Kidney tubule cell (primary cell): ENCODE data around the gene SLFN11.
"Not testable (repeated sequence)": the region's sequence is repeated elsewhere in the genome, so short reads cannot be mapped to it uniquely, and the experiment has no call there.

Experiments
- DNase-seq: peaks from one replicate; pipeline ENCODE4 v3.0.0-alpha.2; 2018; ENCODE audit warnings: low spot score

SLFN11 gene, protein sequence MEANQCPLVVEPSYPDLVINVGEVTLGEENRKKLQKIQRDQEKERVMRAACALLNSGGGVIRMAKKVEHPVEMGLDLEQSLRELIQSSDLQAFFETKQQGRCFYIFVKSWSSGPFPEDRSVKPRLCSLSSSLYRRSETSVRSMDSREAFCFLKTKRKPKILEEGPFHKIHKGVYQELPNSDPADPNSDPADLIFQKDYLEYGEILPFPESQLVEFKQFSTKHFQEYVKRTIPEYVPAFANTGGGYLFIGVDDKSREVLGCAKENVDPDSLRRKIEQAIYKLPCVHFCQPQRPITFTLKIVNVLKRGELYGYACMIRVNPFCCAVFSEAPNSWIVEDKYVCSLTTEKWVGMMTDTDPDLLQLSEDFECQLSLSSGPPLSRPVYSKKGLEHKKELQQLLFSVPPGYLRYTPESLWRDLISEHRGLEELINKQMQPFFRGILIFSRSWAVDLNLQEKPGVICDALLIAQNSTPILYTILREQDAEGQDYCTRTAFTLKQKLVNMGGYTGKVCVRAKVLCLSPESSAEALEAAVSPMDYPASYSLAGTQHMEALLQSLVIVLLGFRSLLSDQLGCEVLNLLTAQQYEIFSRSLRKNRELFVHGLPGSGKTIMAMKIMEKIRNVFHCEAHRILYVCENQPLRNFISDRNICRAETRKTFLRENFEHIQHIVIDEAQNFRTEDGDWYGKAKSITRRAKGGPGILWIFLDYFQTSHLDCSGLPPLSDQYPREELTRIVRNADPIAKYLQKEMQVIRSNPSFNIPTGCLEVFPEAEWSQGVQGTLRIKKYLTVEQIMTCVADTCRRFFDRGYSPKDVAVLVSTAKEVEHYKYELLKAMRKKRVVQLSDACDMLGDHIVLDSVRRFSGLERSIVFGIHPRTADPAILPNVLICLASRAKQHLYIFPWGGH

GRCh38 chr17:35373534-35373983 lies at the start of gene SLFN11:
Gene SLFN11 (minus strand): TSS chr17:35373621. CDS start chr17:35363807, 9,814 bp downstream.
- DNase-seq, result peak; percentile 23

GRCh38 chr17:35421069-35421468 lies 47.6 kb upstream of the SLFN11 start:
- DNase-seq, result not testable (repeated sequence)

DNA sequence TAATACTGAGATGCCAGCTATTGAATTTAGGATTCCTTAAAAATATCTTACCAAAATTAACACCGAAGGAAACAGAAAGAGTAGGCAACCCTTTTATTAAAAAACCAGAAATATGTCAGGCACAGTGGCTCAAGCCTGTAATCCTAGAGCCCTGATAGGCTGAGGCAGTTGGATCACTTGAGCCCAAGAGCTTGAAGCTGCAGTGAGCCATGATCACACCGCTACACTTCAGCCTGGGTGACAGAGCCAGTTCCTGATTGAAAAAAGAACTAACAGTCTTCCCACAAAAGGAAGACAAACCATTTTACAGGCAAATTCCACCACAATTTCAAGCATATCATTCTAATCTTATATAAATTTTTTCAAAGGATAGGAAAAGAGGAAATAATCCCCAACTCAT lies 43.2 kb upstream of the SLFN11 start:
- no peak for DNase-seq

GRCh38 chr17:35414707-35415106 lies 41.3 kb upstream of the SLFN11 start:
- DNase-seq, result not testable (repeated sequence)

GRCh38 chr17:35414247-35414646 lies 40.8 kb upstream of the SLFN11 start:
- DNase-seq, result no peak

GRCh38 chr17:35407531-35407930 lies 34.1 kb upstream of the SLFN11 start:
- DNase-seq, result no peak

DNA sequence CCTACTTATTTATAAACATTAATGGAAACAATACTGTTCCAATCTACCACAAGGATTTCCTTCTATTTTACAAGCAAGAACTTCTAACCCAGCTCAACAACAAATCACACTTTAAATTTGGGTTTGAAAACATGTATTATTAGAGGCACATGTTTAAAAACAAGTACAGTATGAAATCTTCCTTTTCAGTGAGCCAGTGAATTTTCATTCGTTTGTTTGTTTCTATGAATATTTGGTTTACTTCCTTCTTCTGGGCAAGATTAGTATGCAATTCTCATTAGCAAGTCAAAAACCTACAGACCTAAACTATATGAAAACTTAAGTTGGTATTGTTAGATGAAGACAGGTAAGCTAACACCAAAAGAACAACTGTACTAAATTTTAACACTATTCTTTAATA lies 33.1 kb upstream of the SLFN11 start:
- DNase-seq, result no peak

GRCh38 chr17:35404360-35404759 lies 30.9 kb upstream of the SLFN11 start:
- peak; percentile 29 for DNase-seq

GRCh38 chr17:35393783-35394182 lies 20.4 kb upstream of the SLFN11 start:
- DNase-seq, result not testable (repeated sequence)

DNA sequence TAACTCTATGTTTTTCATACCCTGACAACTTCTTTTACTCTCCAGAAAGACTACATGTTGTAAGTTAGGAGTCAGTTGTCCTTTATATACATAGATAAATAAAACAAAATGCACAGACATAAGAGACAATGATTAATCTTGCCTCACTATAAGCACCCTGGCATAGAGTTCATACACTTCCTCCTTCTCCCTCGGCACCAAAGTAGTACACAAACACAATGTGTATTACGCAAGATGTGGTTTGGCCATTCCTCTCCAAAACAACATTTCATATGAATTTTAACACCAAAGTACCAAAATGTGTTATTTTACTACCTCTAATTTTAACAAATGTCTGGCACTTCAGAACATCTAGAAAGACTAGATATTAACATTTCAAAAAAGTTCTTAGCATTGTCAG lies 17.2 kb upstream of the SLFN11 start:
- DNase-seq, result no peak

DNA sequence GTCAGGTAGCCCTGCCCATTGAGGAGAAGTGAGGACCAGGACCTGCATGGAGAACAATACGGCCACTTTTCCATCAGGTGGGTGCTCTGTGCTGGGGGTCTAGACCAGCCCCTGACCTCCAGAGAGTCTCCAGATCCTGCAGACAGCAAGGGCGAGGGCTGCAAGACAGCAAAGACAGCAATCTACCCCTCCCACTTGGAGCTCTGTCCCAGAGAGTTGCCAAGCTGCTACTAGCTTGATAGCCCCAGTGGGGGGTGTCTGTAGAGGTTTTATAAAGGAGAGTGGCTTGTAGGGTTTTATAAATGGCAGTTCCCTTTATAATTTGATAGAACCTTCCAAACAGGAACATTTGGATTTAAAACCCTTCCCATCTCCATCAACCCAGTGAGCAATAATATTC lies 16.7 kb upstream of the SLFN11 start:
- DNase-seq, result no peak

GRCh38 chr17:35387496-35387895 lies 14.1 kb upstream of the SLFN11 start:
- DNase-seq, result no peak

GRCh38 chr17:35377706-35378105 lies 4.3 kb upstream of the SLFN11 start:
- no peak for DNase-seq

GRCh38 chr17:35377068-35377467 lies 3.6 kb upstream of the SLFN11 start:
- no peak for DNase-seq

DNA sequence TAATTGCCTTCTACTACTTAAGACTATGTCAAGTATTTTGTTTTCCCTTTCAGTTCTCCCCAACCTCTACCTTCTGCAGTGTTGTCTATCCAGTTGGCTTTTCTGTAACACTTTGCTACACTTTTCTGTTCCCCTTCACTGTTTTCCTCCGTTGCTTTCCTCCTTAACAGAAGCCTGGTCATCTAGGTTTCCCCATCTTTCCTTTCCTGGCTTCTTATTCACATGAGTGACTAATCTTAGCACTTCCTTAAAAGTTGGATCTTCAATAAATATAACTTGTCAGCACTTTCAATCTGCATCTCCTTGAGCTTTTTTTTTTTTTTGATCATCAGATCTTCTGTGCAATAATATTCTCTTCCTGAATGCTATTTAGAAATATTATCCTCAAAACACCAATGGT lies 2.8 kb upstream of the SLFN11 start:
- peak; percentile 19 for DNase-seq

- no peak for DNase-seq
Observed at GRCh38 chr17:35374766-35375344, 1.4 kb upstream of the SLFN11 start.

- peak; percentile 40 for DNase-seq
Observed at GRCh38 chr17:35373984-35374765, 754 bp upstream of the SLFN11 start.

DNA sequence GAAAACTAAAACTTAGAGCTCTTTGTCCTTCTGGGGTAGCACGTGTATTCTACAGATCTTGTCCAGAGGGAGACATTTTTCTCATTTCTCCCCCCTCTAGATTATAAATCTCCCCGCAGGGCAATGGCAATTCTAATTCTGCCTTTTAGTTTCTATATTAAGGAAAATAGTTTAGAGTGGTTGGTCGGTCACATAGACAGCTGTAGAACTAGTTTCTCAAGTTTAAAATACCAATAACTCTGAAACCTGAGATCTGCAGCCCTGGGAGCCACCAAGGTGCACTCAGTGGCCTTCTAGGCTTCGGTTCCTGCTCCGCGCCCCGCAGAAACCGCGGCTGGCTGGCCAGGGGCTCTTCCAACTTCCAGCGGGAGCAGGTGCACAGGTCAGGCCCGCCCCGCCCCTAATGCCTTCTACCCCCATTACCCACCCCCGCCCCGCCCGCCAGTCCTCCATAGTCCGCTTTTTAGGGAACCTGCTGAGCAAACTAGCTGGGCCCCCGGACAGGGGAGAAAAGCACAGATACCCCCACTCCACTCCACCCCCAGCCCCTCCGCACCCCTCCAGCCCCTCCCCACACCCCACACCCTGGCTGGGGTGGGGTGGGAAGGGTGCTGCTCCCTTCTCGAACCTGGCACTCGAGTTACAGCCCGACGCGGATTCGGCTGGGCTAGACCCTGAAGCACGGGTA lies 431 bp downstream of the SLFN11 start:
- DNase-seq, result no peak

GRCh38 chr17:35371934-35372333 lies 1.5 kb downstream of the SLFN11 start:
- no peak for DNase-seq

- DNase-seq, result no peak
Observed at GRCh38 chr17:35368081-35368830, 5.2 kb downstream of the SLFN11 start.
